Sigmoid colon (tissue), 4 donors: ENCODE data around the gene MAD1L1.

Experiments
- EP300 ChIP-seq, 4 donors: sonication (generic); formaldehyde crosslinking; IDR thresholded peaks; one replicate each; pipeline ENCODE4 v1.6.1; 2017; ENCODE audit warnings: antibody characterized with exemption in 4 of 4
- POLR2A ChIP-seq, 2 donors: fragments of 450-650 bp; IDR thresholded peaks; one replicate each; pipeline ENCODE4 v1.6.1; 2016; ENCODE audit warnings: antibody characterized with exemption in 2 of 2, mild to moderate bottlenecking in 2 of 2, moderate library complexity in 2 of 2
- POLR2AphosphoS5 ChIP-seq, 4 donors: sonication (generic); formaldehyde crosslinking; IDR thresholded peaks; one replicate each; pipeline ENCODE4 v1.6.1; 2017; ENCODE audit warnings: antibody characterized with exemption in 4 of 4
- TF ChIP-seq, protein P1 (sequence below), 4 experiments: fragments of 450-650 bp in 3 of 4; fragments of 200-600 bp in 1 of 4; IDR thresholded peaks; one replicate each; pipeline ENCODE4 v1.5.1; 2016 to 2019; ENCODE audit warnings: antibody characterized with exemption in 4 of 4, mild to moderate bottlenecking in 3 of 4, moderate library complexity in 2 of 4

DNA sequence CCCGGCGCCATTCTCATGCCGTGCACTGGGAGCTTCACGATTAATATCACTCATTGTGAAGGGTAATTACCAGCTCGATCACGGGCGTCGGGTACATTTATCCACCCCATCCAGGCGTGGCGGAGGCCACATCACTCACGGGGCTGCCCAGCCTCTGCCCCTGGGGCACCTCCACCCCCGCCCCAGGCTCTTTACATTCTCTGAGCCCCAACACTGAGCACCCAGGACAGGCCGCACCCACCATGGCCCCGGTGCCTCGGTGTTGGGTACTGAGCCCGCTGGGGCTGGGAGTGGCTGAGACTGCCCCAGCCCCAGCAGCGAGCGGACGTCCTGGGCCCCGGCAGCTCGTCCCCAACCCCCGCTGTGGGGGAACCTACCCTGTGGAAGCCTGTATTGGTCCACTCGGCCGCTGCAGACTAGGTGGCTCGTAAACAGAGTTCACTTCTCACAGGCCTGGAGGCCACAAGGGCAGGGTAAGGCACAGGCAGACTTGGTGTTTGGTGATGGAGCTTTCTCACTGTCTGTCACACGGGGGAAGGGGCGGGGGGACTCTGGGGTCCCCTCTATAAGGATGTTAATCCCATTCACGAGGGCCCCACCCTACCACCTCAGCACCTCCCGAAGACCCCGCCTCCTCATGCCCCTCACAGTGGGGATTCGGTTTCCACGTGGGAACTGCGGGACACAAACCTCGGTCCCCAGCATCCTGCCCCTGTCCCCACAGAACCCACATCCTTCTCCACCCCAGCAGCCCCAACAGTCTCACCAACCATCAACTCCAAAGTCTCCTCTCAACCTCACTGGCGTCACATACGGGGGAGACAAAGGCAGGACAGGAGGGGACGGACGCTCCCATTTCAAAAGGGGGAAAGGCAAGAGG is 378.5 kb downstream of the MAD1L1 start:
- TF ChIP-seq, protein P1, sequence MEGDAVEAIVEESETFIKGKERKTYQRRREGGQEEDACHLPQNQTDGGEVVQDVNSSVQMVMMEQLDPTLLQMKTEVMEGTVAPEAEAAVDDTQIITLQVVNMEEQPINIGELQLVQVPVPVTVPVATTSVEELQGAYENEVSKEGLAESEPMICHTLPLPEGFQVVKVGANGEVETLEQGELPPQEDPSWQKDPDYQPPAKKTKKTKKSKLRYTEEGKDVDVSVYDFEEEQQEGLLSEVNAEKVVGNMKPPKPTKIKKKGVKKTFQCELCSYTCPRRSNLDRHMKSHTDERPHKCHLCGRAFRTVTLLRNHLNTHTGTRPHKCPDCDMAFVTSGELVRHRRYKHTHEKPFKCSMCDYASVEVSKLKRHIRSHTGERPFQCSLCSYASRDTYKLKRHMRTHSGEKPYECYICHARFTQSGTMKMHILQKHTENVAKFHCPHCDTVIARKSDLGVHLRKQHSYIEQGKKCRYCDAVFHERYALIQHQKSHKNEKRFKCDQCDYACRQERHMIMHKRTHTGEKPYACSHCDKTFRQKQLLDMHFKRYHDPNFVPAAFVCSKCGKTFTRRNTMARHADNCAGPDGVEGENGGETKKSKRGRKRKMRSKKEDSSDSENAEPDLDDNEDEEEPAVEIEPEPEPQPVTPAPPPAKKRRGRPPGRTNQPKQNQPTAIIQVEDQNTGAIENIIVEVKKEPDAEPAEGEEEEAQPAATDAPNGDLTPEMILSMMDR (IDR thresholded peaks at IDR 0.05), result no peak
- no peak for TF ChIP-seq EP300 (IDR thresholded peaks at IDR 0.05)
- no peak for TF ChIP-seq POLR2A (IDR thresholded peaks at IDR 0.05)
- no peak for TF ChIP-seq POLR2AphosphoS5 (IDR thresholded peaks at IDR 0.05)
